ENCODE measurements around the gene HBA2.
"Not testable (repeated sequence)": the region's sequence is repeated elsewhere in the genome, so short reads cannot be mapped to it uniquely, and the experiment has no call there.

Gene HBA2

GRCh38 chr16:204046-204445, 31.4 kb downstream of the HBA2 start:
- DNase-seq, result not testable (repeated sequence)

GRCh38 chr16:209359-209758, 36.7 kb downstream of the HBA2 start:
- not testable (repeated sequence) for DNase-seq

DNA sequence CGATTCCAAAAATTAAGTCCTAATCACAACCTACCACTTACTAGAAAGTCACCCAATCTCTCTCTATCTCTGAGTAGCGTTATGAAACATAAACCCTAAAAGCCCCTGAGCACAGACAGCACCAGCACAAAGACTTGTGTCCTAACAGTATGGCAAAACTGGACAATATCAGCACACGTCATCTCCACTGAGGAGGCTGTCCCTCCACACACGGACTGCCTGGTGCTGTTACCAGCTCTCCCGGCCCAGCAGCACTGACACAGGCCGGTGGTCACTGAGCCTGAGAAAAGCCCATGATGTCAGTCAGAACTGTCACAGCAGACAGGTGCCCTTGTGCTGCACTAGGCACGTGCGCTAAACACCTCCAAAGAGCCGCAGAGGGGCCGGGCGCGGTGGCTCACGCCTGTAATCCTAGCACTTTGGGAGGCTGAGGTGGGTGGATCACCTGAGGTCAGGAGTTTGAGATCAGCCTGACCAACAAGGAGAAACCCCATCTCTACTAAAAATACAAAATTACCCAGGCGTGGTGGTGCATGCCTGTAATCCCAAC, 39.0 kb downstream of the HBA2 start:
- DNase-seq, result not testable (repeated sequence)

DNA sequence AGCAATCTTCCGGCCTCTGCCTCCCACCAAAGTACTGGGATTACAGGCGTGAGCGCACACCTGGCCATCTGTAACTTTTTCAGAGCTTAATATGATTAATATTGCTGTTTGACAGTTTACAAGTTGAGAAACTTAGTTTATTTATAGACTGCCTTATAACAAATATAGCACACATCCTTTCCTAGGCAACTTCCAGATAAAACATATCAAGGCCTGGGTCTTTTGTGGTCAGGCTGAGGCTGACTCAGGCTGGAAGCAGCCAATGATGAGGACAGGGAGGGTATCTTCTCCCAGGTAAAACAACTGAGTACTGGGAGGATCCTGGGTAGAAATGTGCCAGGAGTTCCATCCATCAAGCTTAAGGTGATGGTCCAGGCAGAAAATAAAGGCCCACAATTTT, 40.3 kb downstream of the HBA2 start:
- DNase-seq, result no peak

GRCh38 chr16:220021-220420, 47.3 kb downstream of the HBA2 start:
- no peak for DNase-seq
